Fibroblast of lung (primary cell): Measurements from ENCODE around the gene FDPS. TPM values are rescaled to one million over a fixed set of nuclear protein-coding genes. Genes with fewer than 3 reads are reported as not detected.

ENCODE experiments used
- DNase-seq, 2 donors: peaks; one replicate each; pipeline versions ENCODE4 v3.0.0 to v3.0.0-alpha.2; 2010; ENCODE audit warnings: low read depth in 2 of 2
- H2AFZ ChIP-seq: 2 replicates; pipeline ENCODE4 v1.5.1; 2012; ENCODE audit warnings: low read length, control low read depth, inconsistent platforms
- H3K27ac ChIP-seq: 2 replicates; pipeline ENCODE4 v1.5.1; 2011; ENCODE audit warnings: low read length, control low read depth; ENCODE audit not compliant: insufficient read depth
- H3K27me3 ChIP-seq: 2 replicates; pipeline ENCODE4 v1.5.1; 2011; ENCODE audit warnings: mild to moderate bottlenecking, low read length; ENCODE audit not compliant: control insufficient read depth, insufficient read depth
- H3K36me3 ChIP-seq: 2 replicates; pipeline ENCODE4 v1.5.1; 2011; ENCODE audit warnings: low read length; ENCODE audit not compliant: control insufficient read depth, insufficient read depth
- H3K4me1 ChIP-seq: 2 replicates; pipeline ENCODE4 v1.5.1; 2011; ENCODE audit warnings: low read length; ENCODE audit not compliant: control insufficient read depth, insufficient read depth; ENCODE audit errors: extremely low read depth
- H3K4me2 ChIP-seq: 2 replicates; pipeline ENCODE4 v1.5.1; 2011; ENCODE audit warnings: low read length, control low read depth; ENCODE audit not compliant: insufficient read depth; ENCODE audit errors: extremely low read depth
- H3K4me3 ChIP-seq, 4 experiments: fragments of 200-600 bp in 1 of 4; sonication (generic) in 1 of 4; replicated peaks in 1 of 4; 2 replicates each; pipeline ENCODE4 v1.5.1; 2011 to 2016; ENCODE audit warnings: low read length in 4 of 4, low read depth in 3 of 4, mild to moderate bottlenecking in 3 of 4, control low read depth in 2 of 4, inconsistent platforms in 1 of 4, mixed read lengths in 1 of 4; ENCODE audit not compliant: insufficient read depth in 1 of 4; ENCODE audit errors: control extremely low read depth in 1 of 4
- H3K79me2 ChIP-seq: 2 replicates; pipeline ENCODE4 v1.5.1; 2012; ENCODE audit warnings: mild to moderate bottlenecking, low read length, inconsistent platforms; ENCODE audit not compliant: control insufficient read depth, insufficient read depth
- H3K9ac ChIP-seq: 2 replicates; pipeline ENCODE4 v1.5.1; 2011; ENCODE audit warnings: mild to moderate bottlenecking, low read length, control low read depth; ENCODE audit not compliant: insufficient read depth
- H3K9me3 ChIP-seq: 2 replicates; pipeline ENCODE4 v1.5.1; 2012; ENCODE audit warnings: low read depth, low read length; ENCODE audit not compliant: control insufficient read depth, insufficient read depth
- H4K20me1 ChIP-seq: 2 replicates; pipeline ENCODE4 v1.5.1; 2011; ENCODE audit warnings: low read length; ENCODE audit not compliant: control insufficient read depth, insufficient read depth; ENCODE audit errors: extremely low read depth
- EZH2 ChIP-seq: IDR thresholded peaks from 2 replicates; pipeline ENCODE4 v1.5.1; 2012; ENCODE audit warnings: low read length, control low read depth, mild to moderate bottlenecking; ENCODE audit errors: missing control alignments
- polyA plus RNA-seq, 2 donors: library from polyadenylated mRNA; depleted of rRNA in 1 of 2; stranded (reverse) in 1 of 2; unstranded in 1 of 2; fragments of >200 nt; gene quantifications; 2 replicates each; pipeline ENCODE4 v1.2.1, GENCODE V29; 2011 to 2012; ENCODE audit warnings: missing spikeins in 1 of 2
- total RNA-seq: library from RNA; depleted of rRNA; stranded (reverse); fragments of >200 nt; gene quantifications from 2 replicates; pipeline ENCODE4 v1.2.1, GENCODE V29; 2014
- TF ChIP-seq, protein P1 (sequence below), 2 donors: IDR thresholded peaks in 1 of 2; conservative IDR thresholded peaks in 1 of 2; 1 replicate in 1 of 2; 2 replicates in 1 of 2; pipeline ENCODE4 v1.5.1; 2011 to 2012; ENCODE audit warnings: low read length in 2 of 2, control low read depth in 1 of 2, inconsistent platforms in 1 of 2, low read depth in 1 of 2, mild to moderate bottlenecking in 1 of 2

The FDPS gene
- total and polyA plus RNA-seq, 2 donors (not counting 1 experiment from before 2014, with no cell fraction given), result 399 to 840 TPM

DNA sequence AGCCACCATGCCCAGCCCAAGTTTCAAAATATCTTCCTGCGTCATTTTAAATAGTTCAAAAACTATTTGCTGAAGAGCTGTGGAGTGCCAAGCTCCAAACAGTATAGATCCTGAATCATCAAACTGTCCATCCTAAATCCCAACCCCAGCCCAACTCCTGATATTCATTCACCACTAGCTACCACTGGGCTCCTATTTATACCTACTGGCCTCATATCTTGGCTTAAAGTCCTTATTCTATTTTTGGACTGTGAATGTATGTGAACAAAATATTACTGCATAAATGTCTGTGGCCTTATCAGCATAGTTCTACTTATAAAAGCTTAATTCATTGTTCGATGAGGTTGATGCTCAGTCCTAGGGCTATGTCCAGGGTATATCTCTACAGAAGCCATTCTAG, 41.3 kb upstream of the FDPS start:
- Histone ChIP-seq H3K79me2 (peaks cover 21% of the 10 kb centered on the region), H4K20me1 (no peaks in the 10 kb centered on the region), H3K4me2 (no peak overlapping the region), H3K4me1 (no peaks in the 10 kb centered on the region), H3K9ac (no peak overlapping the region), H3K4me3 (no peak overlapping the region), H3K27me3 (no peaks in the 10 kb centered on the region), H3K27ac (no peak overlapping the region), H3K9me3 (no peaks in the 10 kb centered on the region), H2AFZ (no peak overlapping the region), H3K36me3 (peaks cover 33% of the 10 kb centered on the region)
- TF ChIP-seq, protein P1, sequence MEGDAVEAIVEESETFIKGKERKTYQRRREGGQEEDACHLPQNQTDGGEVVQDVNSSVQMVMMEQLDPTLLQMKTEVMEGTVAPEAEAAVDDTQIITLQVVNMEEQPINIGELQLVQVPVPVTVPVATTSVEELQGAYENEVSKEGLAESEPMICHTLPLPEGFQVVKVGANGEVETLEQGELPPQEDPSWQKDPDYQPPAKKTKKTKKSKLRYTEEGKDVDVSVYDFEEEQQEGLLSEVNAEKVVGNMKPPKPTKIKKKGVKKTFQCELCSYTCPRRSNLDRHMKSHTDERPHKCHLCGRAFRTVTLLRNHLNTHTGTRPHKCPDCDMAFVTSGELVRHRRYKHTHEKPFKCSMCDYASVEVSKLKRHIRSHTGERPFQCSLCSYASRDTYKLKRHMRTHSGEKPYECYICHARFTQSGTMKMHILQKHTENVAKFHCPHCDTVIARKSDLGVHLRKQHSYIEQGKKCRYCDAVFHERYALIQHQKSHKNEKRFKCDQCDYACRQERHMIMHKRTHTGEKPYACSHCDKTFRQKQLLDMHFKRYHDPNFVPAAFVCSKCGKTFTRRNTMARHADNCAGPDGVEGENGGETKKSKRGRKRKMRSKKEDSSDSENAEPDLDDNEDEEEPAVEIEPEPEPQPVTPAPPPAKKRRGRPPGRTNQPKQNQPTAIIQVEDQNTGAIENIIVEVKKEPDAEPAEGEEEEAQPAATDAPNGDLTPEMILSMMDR (conservative IDR thresholded peaks at IDR 0.05 in 1 of 2, IDR thresholded peaks at IDR 0.05 in 1 of 2; ENCODE audit: low read depth in 1 of 2, low read length in 2 of 2), result no peak
- TF ChIP-seq EZH2, result no peak
- no peak for DNase-seq

DNA sequence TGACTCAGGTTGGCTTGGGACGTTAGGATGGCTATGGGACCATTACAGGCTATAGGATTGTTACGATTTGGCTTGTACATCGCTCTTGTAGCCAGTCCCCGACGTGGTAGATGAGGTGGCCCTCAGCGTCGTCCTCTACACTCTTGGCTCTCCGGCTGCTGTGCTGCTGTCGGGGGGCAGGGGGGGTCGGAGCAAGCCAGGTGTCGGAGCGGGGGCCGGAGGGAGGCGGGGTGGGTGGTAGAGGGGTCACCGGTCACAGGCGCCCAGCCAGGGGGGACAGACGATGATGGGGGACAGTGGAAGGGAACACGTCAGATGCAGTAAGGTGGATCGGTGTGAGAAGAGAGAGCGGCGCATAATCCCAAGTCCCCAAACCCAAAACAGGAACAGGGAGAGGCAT, 40.0 kb upstream of the FDPS start:
- TF ChIP-seq, protein P1 (conservative IDR thresholded peaks at IDR 0.05 in 1 of 2, IDR thresholded peaks at IDR 0.05 in 1 of 2; ENCODE audit: low read depth in 1 of 2, low read length in 2 of 2), result no peak
- no peak for TF ChIP-seq EZH2

DNA sequence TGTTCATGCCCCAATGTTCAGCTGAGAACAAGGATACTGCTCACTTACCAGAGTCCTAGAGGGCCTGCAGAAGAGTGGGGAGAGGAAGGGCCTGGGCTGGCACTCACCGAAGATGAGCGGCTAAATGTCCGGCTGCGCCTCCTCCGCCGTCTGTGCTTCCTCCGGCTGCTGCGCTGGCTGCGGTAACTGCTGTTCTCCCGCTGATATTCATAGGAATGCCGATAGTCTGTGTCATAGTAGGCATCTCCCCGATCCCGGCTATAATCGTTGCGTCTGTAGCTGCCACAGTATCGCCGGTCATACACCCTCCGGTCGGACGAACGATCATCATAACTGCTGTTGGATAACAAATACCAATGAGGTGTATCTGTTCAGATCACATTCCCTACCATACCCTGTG, 39.3 kb upstream of the FDPS start:
- Histone ChIP-seq H3K79me2 (peaks cover 25% of the 10 kb centered on the region), H3K4me3 (no peak overlapping the region), H3K9ac (no peak overlapping the region), H3K4me1 (peaks cover 2% of the 10 kb centered on the region), H3K27me3 (no peaks in the 10 kb centered on the region), H3K27ac (no peak overlapping the region), H3K9me3 (no peaks in the 10 kb centered on the region), H3K36me3 (peaks cover 28% of the 10 kb centered on the region), H3K4me2 (no peak overlapping the region), H4K20me1 (no peaks in the 10 kb centered on the region), H2AFZ (no peak overlapping the region)
- TF ChIP-seq, protein P1 (conservative IDR thresholded peaks at IDR 0.05 in 1 of 2, IDR thresholded peaks at IDR 0.05 in 1 of 2; ENCODE audit: low read depth in 1 of 2, low read length in 2 of 2), result no peak
- TF ChIP-seq EZH2, result no peak
- no peak for DNase-seq

More for the DNA sequence above, 40.0 kb upstream of the FDPS start:
- no peaks in the 10 kb centered on the region for H3K9me3 ChIP-seq
- no peak for DNase-seq
- peaks cover 30% of the 10 kb centered on the region for H3K36me3 ChIP-seq
- no peak overlapping the region for H3K27ac ChIP-seq
- H3K4me1 ChIP-seq, result no peaks in the 10 kb centered on the region
- no peak overlapping the region for H3K4me3 ChIP-seq
- peaks cover 25% of the 10 kb centered on the region for H3K79me2 ChIP-seq
- H3K9ac ChIP-seq, result no peak overlapping the region
- no peaks in the 10 kb centered on the region for H4K20me1 ChIP-seq
- no peak overlapping the region for H3K4me2 ChIP-seq
- no peak overlapping the region for H2AFZ ChIP-seq
- no peaks in the 10 kb centered on the region for H3K27me3 ChIP-seq
